ENCODE results near the gene WASHC3.
"Not testable (repeated sequence)": the region's sequence is repeated elsewhere in the genome, so short reads cannot be mapped to it uniquely, and the experiment has no call there.

Gene WASHC3

DNA sequence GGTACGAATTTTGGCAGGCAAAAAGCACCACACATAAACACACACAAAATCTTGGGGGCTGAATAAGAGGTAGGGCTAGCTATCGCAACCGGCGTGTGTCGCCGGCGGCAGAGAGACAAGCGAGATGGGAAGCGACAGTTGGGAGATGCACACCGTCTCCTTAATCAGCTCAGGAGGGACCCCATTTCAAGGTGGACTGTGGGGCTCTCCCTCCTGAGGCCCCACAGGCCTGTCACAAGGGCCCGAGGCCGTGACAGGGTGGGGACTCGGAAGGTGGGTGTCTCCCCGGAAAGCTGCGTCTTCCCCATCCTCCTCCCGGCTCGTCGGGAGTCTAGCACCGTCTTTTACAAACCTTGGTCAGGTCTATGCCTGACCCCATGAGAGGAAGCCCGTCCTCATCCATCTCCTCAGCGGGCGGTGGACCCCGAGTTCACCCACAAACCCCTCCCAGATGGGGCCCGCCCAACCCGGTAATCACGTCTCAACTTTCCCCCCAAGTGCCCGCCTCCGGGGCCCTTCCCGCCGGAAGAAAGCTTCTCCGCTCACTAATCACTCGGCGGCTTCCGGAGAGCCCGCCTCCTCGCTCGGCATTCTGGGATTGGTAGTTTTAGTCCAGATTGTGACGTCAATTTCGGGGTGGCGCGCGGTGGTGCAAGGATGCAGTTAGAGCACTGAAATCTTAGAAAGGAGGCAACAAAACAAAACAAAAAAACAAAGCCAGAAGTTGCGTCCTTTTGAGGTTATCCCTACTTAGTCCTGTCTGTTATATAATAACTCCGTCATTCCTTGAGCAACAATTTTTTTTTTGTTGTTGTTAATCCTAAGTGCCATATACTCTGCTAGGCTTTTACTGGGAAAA, at the start of gene WASHC3:
WASHC3 (minus strand) TSS at position 432 of the 859 bp plus-strand sequence; CDS start at position 403, 29 bp downstream.
- DNase-seq, result peak; percentile 94

DNA sequence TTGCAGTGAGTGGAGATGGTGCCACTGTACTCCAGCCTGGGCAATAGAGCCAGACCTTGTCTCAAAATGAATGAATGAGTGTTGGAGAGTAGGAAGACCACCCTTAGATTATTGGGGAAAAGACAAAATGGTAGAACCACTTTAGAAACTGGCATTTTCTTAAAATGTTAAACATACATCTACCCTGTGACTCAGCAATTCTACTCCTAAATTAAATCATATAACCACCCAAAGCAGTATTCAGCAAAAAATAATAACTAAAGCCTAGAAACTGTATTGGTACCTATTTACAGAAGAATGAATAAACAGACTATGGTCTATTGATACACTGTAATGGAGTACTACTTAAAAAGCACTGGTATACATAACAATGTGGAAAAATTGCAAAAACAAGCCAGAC, 49.0 kb upstream of the WASHC3 start:
- no peak for DNase-seq

DNA sequence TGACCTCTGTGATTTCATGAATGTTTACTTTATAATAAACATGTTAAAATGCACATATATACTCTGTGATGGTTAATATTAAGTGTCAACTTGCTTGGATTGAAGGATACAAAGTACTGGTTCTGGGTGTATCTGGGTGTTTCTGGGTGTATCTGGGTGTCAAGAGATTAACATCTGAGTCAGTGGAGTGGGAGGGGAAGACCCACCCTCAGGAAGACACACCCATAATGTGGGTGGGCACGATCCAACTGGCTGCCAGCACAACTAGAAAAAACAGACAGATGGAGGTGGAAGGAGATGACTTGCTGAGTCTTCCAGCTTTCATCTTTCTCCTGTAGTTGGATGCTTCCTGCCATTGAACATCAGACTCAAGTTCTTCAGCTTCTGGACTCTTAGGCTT, 46.2 kb upstream of the WASHC3 start:
- no peak for DNase-seq

GRCh38 chr12:102106905-102107304, 45.1 kb upstream of the WASHC3 start:
- no peak for DNase-seq

GRCh38 chr12:102096855-102097254, 35.1 kb upstream of the WASHC3 start:
- DNase-seq, result no peak

DNA sequence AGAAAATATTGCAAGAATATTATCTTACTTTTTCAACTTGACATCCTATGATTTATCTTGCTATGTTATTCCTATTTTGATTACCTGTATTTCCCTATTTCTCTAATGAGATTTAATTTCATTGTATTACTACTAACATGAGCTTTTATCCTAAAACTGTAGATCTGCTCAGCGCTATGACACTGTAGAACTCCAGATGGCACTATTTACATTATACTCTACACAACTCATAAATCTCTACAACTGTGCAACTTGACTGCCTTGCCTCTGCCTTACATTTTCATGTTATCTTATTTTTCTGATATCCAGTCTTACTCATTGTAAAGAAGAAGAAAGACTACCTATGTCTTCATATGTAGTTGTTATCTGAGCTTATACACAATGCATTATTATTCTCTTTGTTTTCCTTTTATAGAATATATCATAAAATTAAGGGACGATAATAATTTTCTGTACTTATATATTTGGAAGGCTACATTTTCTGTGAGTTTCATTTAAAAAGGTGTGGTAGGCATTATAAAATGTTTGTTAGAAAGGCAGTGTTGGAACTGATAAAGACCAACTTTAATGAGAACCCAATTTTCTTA, 34.0 kb upstream of the WASHC3 start:
- DNase-seq, result peak; percentile 3

- peak; percentile 4 for DNase-seq
Measured at GRCh38 chr12:102093319-102093718, 31.5 kb upstream of the WASHC3 start.

- not testable (repeated sequence) for DNase-seq
Measured at GRCh38 chr12:102089228-102089835, 27.5 kb upstream of the WASHC3 start.

DNA sequence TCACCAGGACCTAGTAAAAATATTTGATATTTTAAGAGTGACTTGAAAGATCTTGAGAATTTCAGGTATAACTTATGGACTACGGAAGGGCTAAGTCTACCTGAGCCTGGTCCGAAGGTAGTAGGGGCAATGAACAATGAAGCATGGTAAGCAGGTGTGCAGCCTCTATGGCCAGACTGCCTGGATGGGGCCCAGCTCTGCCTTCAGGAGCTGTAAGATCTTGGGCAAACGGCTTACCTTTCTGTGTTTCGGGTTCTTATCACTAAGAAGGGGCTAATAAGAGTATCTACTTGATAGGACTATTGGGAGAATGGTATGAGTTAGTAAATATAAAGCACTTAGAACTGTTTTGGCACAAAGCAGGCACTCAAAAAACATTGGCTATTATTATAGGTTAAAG, 19.1 kb upstream of the WASHC3 start:
- no peak for DNase-seq

DNA sequence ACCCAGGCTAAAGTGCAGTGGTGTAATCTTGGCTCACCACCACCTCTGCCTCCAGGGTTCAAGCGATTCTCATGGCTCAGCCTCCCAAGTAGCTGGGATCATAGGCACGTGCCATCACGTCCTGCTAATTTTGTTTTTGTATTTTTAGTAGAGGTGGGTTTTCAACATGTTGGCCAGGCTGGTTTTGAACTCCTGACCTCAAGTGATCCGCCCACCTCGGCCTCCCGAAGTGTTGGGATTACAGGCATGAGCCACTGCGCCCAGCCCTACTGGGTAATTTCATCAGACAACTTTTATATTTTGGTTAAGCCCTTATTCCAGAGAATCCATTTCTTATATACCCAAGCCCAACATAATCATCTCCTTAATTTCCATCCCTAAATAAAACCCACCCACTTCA, 10.3 kb upstream of the WASHC3 start:
- not testable (repeated sequence) for DNase-seq

- DNase-seq, result no peak
Measured at GRCh38 chr12:102069707-102070106, 7.9 kb upstream of the WASHC3 start.

- DNase-seq, result no peak
Measured at GRCh38 chr12:102067574-102068258, 5.9 kb upstream of the WASHC3 start.

- no peak for DNase-seq
Measured at GRCh38 chr12:102064476-102064875, 2.7 kb upstream of the WASHC3 start.

DNA sequence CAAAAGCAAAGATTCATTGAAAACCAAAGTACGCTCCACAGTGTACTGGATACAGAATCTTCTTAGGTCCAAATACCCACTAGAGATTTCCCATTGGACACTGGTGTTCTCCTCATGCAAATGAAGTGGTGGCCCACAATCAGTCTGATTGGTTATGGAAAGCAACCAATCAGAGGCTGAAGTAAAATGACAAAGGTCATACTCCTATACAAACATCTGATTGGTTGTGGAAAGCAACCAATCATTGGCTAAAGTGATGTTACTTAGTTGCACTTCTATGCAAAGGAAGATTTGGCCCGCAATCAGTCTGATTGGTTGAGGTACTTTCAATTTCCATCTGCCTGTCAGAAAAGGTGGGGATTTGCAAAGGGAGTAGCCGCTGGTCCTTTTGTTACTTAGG, 1.3 kb upstream of the WASHC3 start:
- DNase-seq, result no peak

DNA sequence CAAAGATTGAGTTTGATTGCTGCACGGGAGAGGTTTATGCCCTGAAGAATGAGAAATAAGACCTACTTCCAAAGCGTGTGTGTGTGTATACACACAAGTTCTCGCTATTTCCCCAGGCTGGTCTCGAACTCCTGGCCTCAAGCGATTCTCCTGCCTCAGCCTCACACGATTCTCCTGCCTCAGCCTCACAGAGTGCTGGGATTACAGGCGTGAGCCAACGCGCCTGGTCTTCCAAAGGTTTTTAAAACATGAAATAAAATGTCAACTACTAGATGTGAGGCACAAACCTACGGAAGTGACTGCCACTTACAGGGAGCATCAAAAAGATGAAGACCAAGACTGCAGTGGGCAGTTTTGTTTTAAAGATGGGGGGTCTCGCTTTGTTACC, 622 bp upstream of the WASHC3 start:
- DNase-seq, result no peak

DNA sequence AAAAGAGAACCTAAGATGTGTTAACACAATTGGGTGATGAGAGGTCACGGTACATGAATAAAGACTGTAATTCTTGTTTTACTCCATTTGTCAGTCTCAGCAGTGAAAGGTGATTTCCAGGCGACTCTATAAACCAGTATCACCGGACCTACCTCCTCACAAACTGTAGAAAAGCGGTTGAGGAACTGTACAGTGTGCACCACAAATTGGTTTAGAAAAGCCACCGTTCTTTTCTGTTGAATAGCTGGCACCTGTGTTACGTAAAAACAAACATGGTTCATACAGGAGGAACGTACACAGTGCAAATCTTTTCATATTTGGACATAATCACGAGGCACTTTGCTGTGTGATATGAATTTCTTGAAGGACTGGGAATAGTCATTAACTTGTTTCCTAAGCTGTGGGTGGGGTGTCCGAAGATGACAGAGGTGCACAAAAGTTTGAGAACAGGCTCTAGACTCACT, 663 bp downstream of the WASHC3 start:
- no peak for DNase-seq

DNA sequence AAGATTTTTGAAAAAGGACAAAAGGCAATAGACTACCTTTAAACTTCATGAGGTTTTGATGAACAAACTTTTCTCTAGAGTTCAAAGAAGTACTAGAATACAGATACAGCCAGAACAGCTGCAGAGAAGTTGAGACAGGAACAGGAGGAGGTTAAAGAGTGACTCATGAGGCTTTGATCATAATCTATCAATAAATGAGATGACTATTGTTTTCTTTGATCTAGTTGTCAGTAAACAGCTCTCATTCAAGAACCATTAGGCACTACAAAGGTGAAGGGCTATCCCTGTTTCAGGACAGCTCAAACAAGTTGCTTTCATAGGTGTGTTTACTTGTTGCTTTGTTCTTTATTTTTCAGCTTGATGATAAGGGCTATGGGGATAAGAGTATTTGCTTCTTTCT, 2.4 kb downstream of the WASHC3 start:
- DNase-seq, result no peak

DNA sequence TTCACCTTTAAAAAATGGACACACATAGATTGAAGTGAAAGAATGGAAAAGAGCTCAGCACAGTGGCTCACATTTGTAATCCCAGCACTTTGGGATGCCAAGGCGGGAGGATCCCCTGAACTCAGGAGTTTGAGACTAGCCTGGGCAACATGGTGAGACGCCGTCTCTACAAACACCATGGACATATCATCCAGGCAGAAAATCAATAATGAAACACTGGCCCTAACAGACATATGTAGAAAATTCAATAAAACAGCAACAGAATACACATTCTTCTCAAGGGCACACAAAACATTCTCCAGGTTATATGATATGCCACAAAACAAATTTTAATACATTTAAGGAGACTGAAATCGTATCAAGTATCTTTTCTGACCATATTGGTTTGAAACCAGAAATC, 7.4 kb downstream of the WASHC3 start:
- no peak for DNase-seq

- DNase-seq, result no peak
Measured at GRCh38 chr12:102053062-102053349, 8.8 kb downstream of the WASHC3 start.

- DNase-seq, result no peak
Measured at GRCh38 chr12:102052192-102053061, 9.4 kb downstream of the WASHC3 start.

- no peak for DNase-seq
Measured at GRCh38 chr12:102051431-102051965, 10.3 kb downstream of the WASHC3 start.

All from amniotic stem cell (primary cell).